Measurements from ENCODE around the gene B4GALNT3.
"Not testable (repeated sequence)": the region's sequence is repeated elsewhere in the genome, so short reads cannot be mapped to it uniquely, and the experiment has no call there.

The B4GALNT3 gene

DNA sequence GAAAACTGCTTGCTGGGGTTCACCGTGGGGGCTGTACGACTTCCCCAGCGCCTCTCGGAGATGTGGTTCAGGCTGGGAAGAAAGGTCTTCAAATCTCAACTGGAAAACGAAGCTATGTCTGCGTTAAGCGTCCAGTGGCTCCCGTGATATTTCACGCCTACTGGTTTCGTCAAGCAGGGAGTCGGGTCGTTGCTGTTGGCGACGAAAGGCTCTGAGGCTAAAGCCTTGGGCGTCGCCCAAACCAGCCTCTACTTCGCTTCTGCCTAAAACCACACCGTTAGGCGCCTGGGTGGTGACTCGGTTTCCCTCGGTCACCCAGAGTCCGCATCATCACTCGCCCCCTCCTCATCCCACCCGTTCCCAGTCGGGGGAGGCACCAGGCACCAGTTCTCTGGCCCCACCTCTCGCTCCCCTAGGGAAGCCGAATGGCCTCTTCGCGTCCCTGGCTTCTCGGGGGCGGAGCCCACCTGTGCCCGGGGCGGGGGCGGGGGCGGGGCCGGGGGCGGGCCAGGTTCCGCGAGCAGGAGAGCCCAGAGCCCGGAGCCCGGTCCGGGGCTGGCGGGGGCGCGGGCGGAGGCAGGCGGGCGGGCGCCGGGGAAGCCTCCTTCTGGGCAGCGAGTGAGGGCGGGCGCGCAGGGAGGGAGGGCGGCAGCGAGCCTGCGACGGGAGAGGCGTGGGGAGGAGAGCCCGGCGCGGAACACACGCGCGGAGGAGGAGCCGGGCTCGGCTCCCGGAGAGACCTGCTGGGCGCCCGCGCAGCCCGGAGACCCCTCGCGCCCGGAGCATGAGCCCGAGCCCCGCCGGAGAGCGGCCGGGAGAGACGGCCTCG, at the start of gene B4GALNT3:
B4GALNT3 (plus strand) TSS at position 510 of the 829 bp plus-strand sequence. CDS start 438 bp downstream, outside the sequence.
- DNase-seq (ENCODE audit: low read depth) = peak; percentile 20

DNA sequence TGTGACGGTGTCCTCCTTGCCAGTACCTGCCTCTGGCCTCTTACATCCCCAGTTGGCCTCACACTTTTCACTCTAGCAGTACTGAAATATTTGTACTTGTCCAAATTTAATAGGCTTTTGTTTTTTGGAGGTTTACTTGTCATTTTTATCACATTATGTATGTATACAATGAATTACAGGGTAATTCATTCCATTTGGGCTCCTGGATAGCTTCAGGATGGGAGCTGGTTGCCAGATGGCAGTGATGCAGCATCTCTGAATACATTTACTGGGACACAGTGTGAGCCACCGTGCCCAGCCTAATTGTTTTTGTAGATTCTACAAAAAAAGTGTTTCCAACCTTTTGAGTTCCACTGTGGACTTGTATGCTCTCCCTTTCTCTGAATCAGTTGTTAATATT, 44.9 kb upstream of the B4GALNT3 start:
- no peak for DNase-seq (ENCODE audit: low read depth)

DNA sequence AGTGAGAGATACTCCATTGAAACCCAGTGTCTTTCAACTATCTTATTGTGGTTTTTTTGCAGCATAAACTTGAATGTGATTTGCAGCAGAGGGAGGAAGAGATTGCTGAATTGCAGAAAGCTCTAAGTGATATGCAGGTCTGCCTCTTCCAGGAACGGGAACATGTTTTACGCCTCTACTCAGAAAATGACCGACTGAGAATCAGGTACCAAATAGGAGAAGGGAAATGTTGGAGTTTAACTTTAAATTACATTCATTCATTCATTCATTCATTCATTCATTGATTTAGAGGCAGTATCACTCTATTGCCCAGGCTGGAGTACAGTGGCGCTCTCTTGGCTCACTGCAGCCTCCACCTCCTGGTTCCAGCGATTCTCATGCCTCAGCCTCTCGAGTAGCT, 41.3 kb upstream of the B4GALNT3 start:
- no peak for DNase-seq (ENCODE audit: low read depth)

DNA sequence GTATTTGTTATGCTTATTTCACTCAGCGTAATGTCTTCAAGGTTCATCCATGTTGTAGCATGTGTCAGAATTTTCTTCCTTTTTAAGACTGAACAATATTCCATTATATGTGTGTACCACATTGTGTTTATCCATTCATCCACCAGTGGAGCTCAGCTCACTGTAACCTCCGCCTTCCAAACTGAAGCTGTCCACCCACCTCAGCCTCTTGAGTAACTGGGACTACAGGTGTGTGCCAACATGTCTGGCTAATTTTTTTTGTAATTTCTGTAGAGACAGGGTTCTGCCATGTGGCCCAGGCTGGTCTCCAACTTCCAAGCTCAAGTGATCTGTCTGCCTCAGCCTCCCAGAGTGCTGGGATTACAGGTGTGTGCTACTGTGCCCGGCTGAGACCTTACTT, 37.2 kb upstream of the B4GALNT3 start:
- DNase-seq (ENCODE audit: low read depth) = no peak

DNA sequence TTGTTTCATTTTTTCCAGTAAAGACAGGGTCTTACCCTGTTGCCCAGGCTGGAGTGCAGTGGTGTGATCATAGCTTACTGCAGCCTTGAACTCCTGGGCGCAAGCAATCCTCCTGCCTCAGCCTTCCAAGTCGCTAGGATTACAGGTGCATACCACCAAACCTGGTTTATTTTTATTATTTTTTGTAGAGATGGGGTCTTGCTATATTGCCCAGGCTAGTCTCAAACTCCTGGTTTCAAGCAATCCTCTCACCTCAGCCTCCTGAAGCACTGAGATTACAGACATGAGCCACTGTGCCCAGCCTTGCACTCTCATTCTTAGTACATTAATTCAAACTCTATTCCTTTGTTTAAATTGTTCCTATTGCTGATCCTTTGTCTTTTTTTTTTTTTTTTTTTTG, 24.0 kb upstream of the B4GALNT3 start:
- not testable (repeated sequence) for DNase-seq (ENCODE audit: low read depth)

DNA sequence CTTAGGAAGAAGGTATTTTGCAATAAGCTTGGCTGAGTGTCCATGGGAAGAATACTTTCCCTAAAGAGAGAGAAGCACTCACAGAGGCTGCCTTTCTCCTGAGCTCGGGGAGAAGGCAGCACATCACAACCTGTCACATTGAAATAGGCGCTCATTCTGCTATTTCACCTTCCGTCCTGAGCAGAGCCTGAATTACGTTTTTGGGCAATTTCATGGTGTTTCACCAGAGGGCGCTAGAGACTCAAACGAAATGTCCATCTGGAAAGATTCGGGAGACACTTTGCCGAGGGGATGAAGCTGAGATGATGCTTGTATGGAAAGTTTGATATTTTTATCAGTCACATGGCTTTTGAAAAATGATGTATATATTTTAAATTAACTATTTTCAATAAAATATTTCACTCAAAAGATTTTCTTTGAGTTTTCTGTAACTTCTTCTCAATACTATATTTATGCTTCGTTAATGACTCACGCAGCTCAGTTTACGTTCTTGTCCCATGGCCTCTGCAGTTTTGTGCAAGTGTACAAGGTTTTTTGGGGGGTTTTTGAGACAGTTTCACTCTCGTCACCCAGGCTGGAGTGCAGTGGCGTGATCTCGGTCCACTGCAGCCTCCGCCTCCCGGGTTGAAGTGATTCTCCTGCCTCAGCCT, 17.4 kb upstream of the B4GALNT3 start:
- DNase-seq (ENCODE audit: low read depth) = peak; percentile 13

DNA sequence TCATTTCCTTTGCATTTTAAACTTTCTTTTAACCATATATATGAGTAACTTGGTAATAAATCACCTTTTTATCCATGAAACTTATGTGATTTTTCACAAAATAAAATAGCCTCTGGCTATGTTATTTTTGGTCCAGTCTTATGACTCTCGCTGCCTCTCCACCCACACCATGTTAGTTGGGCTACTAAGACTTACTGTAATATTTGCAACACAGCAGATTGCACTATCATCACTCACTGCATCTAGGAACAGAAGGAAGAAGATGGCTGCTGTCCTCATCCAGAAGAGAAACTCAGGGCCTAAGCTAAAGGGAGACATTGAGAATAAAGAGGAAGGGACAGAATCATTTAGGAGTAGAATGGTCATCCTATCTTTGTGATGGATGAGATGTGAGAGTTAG, 12.6 kb upstream of the B4GALNT3 start:
- no peak for DNase-seq (ENCODE audit: low read depth)

DNA sequence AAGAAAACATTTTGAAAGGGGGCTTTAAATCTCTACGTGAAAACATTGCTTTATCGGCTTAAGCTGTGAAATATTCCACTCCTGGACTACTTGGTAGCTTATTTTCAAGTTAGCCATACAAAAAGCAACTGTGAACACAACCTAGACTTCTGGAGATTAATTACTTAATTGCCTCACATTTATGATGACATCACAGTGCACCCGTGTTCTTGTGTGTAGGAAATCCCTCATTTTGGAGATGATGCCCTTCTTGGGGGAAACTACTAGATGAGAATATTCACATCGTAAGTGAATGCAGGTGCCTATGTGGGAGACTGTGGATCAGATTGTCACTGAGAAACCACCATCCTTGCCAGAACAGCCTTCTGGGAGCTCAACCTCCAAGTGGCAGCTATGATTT, 10.5 kb upstream of the B4GALNT3 start:
- DNase-seq (ENCODE audit: low read depth) = no peak

DNA sequence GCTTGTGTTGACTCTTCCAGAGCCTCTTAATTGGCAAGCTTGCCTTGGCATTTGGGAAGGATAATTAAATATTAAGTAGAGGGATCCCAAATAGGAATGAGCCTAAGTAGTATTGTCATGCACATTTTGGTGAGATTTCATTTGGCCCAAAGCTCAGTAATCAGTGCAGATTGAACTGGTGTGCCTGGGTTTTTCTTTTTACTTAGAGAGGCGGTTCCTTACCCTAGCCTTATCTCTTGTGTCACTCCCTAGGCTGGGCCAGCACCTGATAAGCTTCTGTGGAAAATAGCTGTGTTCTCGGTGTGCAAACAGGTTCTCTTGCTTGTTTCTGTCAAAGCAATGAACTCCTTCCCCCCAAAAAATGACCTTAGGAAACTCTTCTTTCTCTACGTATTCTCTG, 9.3 kb upstream of the B4GALNT3 start:
- no peak for DNase-seq (ENCODE audit: low read depth)

DNA sequence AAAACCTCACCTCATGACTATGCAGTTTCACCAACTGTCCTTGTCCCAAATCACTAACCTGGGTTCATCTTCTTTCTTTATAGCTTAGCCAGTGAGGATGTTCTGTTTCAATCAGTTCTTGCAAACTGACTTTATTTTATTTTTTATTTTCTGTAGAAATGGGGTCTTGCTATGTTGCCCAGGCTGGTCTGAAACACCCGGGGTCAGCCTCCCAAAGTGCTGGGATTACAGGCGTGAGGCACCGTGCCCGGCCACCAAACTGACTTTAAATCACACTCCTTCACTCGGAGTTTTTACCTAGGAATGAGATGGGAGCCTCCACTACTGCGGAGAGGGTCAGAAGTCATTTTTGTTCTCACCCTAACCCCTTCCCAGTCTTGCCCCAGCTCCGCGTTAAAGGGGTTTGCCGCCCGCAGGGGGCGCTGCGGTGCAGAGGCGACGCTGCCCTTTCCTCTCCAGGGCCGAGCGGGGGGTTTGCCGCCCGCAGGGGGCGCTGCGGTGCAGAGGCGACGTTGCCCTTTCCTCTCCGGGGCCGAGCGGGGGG, 7.0 kb upstream of the B4GALNT3 start:
- peak; percentile 53 for DNase-seq (ENCODE audit: low read depth)

DNA sequence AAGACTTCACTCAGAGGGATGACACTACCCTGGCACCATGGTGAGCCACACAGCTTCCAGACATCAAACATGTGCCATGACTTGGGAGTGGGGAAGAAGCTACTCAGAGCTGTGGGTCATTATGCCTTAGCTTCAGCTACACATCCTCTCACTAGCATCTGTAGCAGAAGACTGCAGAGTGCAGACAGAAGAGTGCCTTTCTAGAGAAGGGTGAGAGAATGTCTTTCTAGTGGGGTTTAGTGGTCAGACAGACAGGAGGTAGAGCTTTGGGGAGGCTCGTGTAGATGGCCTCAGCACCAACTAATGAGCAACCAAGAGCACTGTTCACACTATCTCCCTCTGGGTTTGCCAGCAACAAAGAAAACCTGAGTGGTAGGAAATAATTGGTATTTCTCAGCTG, 4.9 kb upstream of the B4GALNT3 start:
- no peak for DNase-seq (ENCODE audit: low read depth)

DNA sequence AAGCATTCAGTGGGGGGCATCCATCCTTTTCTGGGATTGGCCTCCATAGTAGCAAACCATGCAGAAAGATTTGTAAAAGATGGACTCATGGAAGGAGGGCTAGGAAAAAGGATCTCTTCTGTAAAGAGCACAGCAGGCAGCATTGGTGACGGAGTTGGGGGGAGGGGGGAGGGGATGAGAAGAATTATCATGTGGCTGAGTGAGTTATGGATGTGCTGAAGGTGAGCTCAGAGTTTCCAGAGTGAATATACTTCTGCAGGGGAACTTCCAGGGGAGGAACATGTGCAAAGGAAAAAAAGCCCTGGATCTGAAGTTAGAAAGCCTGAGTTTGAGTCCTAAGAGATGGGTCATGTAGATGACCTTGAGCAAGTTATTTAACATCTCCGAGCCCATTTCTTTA, 3.9 kb upstream of the B4GALNT3 start:
- DNase-seq (ENCODE audit: low read depth) = no peak

DNA sequence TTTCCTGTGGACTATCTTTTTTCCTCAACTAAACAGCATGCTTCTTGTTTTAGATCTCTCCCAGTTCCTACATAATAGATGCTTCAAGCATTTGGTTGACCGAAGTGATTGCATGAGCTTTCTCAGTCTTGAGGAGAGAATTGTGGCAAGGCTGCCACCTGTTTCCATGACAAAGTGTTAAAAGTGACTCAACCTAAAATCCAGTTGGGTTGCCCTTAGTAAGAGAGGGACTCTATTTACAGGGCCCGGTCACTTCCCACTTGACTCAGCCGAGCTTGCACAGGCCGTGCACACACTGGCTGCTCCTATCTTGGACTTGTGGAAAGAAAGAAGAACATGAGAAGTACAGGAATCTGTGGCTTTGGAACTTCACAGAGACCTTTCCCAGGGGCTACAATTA, 2.1 kb upstream of the B4GALNT3 start:
- no peak for DNase-seq (ENCODE audit: low read depth)

DNA sequence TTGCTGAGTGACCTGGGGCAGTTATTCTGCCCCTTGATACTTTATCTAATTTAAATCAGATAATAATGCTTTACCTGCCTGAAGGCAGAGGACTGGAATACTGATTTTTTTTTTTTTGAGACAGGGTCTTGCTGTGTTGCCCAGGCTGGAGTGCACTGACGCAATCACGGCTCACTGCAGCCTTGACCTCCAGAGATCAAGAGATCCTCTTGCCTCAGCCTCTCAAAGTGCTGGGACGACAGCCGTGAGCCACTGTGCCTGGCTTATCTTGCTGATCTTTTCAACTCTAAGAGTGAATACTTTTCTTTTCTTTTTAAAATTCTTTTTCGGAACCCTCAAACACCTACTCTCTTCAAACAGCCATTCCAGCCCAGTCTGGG, 699 bp upstream of the B4GALNT3 start:
- no peak for DNase-seq (ENCODE audit: low read depth)

DNA sequence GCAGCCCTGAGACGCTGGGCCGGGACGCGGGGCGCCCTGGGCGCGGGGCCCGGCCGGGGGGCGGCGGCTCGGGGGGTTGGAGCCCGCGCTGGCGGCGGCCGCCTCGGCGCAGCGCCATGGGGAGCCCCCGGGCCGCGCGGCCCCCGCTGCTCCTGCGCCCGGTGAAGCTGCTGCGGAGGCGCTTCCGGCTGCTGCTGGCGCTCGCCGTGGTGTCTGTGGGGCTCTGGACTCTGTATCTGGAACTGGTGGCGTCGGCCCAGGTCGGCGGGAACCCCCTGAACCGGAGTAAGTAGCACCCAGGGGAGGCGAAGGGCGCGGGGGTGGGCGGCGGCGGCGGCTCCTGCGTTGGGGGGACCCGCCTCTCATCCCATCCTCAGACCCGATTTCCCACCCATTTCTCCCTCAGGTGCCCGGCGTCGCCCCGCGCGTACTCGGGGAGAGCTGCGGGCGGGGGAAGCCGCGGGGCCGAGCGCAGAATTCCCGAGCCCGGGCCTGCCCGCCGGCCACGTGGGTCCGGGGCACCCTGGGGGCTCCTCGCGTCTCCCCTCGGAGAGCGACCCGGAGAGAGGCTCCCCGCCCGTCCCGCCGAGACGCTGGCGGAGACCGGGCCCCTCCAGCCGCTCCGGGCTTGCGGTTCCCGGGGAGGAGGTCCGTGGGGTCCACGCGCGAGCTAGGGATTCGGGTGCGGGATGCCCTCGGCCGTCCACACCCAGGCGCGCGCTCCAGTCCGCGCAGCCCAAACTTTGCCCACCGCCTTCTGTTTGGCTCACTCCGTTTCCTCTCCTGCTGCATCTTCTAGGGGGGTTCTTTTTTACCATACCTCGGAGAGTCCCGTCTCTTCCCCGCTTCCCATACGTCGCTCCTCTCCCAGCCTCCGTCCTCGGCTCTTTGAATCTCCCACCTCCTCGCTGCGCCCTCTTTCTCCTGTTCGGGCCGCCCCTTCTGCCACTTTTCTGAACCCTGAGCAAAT, 807 bp downstream of the B4GALNT3 start:
- peak; percentile 9 for DNase-seq (ENCODE audit: low read depth)

DNA sequence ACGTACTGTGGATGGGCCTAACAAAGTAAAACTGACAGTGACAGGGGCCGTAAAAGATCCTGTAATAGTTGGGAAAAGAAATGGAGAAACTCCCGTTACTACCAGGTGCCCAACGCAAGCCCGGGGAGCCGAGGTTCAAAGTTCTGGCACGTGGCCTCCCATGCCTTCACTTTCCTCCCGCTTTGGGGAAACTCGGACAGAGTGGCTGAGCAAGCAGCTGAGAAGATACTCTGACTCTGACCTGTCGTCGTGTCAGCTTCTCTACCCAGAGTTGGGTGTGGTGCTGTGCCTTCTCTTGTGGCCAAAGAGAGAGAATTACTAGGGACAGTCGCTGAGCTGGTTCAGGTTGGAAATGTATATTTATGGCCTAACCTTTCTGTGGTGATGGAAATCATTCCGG, 1.7 kb downstream of the B4GALNT3 start:
- DNase-seq (ENCODE audit: low read depth) = no peak

DNA sequence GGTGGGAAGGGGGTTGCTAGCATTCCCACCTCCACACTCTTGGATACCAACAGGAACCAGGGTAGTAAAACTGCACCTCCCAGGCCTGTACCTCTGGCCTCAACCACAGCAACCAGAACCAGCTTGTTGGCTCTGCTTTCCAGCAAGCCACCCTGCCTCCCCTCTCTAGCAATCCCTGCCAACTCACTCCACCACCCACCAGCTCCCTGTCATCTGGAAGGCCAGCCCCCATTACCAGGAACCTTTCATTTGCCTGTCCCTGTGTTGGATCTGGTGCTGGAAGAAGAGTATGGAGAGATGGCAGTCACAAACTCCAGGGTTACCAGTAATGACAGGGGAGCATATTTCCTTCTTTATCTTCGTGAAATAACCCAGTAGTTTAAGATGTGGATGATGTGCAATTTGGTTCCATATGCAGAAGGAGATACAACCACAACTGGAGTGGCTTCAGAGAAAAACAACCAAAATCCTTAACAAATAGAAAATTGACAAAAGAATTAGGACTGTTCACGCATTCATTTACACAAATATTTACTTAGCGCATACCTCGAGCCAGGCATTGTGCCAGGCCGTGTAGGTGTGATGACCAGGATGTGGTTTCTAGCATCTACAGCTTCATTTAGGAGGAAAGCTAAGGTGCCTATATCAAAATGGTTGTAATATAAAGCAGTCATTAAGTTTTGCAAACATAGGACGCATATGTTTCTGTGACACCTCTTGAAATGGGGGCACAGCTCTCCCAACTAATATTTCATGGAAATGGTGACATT, 3.4 kb downstream of the B4GALNT3 start:
- no peak for DNase-seq (ENCODE audit: low read depth)

DNA sequence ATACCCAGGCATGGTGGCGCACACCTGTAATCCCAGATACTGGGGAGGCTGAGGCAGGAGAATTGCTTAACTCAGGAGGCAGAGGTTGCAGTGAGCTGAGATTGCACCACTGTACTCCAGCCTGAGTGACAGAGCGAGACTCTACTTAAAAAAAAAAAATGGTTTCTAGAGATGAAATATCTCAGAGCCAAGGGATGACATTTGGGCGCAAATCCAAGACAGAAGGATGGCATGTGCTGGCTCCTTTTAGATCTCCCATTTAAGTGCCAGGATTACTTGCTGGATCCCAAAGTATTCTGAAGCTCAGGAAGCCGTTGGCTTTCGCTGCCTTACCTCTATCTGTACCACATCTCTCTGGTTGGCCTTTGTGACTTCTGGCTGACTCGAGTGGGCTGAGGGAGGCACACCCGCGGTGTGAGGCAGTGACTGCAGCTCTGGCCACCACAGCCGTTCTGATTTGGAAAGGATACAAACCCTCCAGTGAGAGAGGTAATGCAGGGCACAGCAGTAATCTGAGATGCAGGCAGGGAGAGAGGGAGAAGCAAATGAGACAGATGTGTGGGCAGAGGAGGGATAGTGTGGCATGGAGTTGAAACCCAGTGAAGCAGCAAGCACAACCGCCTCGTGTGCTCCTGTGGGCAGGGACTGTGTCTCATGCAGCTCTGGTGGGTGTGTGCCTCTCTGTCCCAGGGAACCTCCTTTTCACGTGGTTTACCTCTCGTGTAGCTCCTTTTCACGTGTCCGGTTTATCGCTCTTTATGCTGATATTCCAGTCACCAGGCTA, 4.9 kb downstream of the B4GALNT3 start:
- no peak for DNase-seq (ENCODE audit: low read depth)

DNA sequence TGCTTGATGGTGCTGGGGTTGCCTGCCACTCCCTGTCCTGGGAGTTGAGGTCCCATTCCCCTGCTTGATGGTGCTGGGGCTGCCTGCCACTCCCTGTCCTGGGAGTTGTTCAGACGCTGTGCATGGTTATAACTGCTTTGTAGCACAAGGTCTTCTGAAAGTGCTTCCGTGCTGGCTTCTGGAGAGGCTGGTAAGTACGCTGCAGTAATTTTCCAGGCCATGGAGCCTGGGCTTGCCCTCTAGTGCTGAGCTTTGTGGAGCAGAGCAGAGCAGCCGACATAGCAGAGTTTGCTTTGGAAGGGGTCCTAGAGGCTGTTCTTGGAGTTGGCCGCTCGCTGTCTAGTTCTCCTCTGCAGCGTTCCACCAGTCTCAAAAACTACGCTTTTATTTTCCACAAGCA, 6.3 kb downstream of the B4GALNT3 start:
- DNase-seq (ENCODE audit: low read depth) = no peak

DNA sequence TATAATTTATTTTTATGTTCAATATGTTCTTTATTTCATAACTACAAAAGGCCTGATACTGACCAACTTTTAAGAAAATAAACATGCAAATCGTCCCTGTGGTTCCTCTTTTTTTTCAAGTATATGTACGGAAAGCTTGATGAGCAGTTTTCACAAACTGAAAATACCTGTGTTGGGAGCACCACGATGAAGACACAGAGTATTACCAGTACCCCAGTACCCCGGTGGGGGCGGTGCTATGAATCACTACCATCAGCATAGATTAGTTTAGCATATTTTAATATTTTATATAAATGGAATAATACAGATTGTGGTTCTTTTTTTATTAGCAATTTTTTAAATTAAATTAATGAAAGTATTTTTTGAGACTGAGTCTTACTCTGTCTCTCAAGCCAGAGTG, 7.0 kb downstream of the B4GALNT3 start:
- DNase-seq (ENCODE audit: low read depth) = no peak

DNA sequence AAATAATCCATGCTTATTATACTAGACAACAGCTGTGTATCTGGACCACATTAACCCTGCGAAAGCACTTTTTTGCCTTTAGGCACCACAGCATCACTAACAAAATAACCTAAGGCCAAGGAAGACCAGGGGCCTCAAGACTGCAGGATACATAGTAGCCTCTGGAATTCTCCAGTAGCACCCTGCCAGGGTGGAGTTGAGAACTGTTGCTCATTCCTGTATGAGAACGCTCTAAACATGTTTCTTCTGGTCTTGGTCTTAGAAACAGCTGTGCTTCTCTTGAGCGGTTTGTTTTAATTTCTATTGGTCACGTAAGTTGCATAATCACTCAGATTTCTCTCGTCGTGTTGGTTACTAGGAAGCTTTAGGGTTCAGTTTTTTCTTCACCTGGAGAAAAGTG, 7.9 kb downstream of the B4GALNT3 start:
- no peak for DNase-seq (ENCODE audit: low read depth)
